ENCODE data around the gene AIG1. TPM values are rescaled to one million over a fixed set of nuclear protein-coding genes. Genes with fewer than 3 reads are reported as not detected.

Gene AIG1
- total RNA-seq, 2 donors from 2014 or later, result 41.3 to 67.0 TPM

DNA sequence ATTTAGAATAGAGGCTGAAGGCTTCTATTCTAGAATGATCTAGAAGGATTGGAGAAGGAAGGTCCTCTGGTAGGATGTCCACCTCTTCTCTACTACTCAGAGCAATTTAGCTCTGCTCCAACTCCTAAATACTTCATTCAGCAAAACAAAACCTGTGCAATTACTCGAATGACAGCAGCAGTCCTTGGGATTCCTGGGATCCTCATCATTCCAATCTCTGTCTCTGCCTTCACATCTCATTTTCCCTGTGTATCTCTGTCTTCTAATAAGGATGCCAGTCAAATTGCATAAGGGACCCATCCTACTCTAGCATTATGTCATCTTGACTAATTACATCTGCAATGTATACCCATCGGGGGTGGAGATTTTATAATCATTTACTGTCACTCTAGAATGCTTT is 5.5 kb upstream of the AIG1 start:
- H3K27me3 ChIP-seq (replicated peaks; ENCODE audit: insufficient read depth), result no peaks in the 10 kb centered on the region
- H3K27ac ChIP-seq, result no peak overlapping the region
- H3K36me3 ChIP-seq, result no peaks in the 10 kb centered on the region
- no peak overlapping the region for H3K4me3 ChIP-seq
- TF ChIP-seq POLR2AphosphoS5 (IDR thresholded peaks at IDR 0.05), result no peak
- WGBS, result 90% methylated on average over 2 of the region's 2 CpGs
- intact Hi-C loops (cut with DNase I), result no loop called here
- DNase-seq (ENCODE audit: low spot score), result no peak
- no peaks in the 10 kb centered on the region for H3K4me1 ChIP-seq (replicated peaks)
- no peaks in the 10 kb centered on the region for H3K9me3 ChIP-seq

DNA sequence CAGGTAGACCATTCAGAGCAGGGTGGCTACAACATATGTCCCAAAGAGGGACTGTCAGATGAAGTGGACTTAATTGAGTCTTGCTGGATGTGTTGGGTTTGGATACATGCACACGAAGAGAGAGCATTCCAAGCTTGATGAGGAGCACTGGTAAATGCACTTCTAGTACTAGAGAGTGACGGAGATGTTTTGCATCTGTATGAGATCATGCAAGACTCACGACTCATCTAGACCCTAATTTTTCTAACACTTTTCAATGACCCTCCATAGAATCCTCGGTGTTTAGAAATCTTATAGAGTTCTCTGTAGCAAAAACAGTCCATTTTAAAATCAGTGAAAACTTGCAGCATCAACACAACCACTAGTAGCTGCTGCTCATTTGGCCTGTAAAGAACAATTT is 4.8 kb upstream of the AIG1 start:
- Histone ChIP-seq H3K27ac (no peak overlapping the region), H3K4me1 (replicated peaks) (no peaks in the 10 kb centered on the region), H3K9me3 (no peaks in the 10 kb centered on the region), H3K27me3 (replicated peaks; ENCODE audit: insufficient read depth) (no peaks in the 10 kb centered on the region), H3K4me3 (no peak overlapping the region), H3K36me3 (no peaks in the 10 kb centered on the region)
- 85% methylated on average over 4 of the region's 4 CpGs for WGBS
- intact Hi-C loops (cut with DNase I), result no loop called here
- no peak for DNase-seq (ENCODE audit: low spot score)
- TF ChIP-seq POLR2AphosphoS5 (IDR thresholded peaks at IDR 0.05) (no peak), POLR2A (IDR thresholded peaks at IDR 0.05) (no peak)
- TF ChIP-seq, protein P1, sequence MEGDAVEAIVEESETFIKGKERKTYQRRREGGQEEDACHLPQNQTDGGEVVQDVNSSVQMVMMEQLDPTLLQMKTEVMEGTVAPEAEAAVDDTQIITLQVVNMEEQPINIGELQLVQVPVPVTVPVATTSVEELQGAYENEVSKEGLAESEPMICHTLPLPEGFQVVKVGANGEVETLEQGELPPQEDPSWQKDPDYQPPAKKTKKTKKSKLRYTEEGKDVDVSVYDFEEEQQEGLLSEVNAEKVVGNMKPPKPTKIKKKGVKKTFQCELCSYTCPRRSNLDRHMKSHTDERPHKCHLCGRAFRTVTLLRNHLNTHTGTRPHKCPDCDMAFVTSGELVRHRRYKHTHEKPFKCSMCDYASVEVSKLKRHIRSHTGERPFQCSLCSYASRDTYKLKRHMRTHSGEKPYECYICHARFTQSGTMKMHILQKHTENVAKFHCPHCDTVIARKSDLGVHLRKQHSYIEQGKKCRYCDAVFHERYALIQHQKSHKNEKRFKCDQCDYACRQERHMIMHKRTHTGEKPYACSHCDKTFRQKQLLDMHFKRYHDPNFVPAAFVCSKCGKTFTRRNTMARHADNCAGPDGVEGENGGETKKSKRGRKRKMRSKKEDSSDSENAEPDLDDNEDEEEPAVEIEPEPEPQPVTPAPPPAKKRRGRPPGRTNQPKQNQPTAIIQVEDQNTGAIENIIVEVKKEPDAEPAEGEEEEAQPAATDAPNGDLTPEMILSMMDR (IDR thresholded peaks at IDR 0.05), result no peak

DNA sequence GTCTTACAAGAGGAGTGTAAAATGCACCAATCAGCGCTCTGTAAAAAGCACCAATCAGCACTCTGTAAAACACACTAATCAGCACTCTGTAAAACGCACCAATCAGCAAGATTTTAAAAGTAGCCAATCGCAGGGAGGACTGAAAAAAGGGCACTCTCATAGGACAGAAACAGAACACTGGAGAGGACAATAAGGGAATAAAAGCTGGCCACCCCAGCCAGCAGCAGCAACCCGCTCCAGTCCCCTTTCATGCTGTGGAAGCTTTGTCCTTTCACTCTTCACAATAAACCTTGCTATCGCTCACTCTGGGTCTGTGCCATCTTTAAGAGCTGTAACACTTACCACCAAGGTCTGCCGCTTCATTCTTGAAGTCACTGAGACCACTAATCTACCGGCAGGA is 1.7 kb upstream of the AIG1 start:
- no peak for TF ChIP-seq POLR2AphosphoS5 (IDR thresholded peaks at IDR 0.05)
- TF ChIP-seq POLR2A (IDR thresholded peaks at IDR 0.05), result no peak
- TF ChIP-seq, protein P1 (IDR thresholded peaks at IDR 0.05), result no peak
- no peaks in the 10 kb centered on the region for H3K36me3 ChIP-seq
- H3K4me1 ChIP-seq (replicated peaks), result no peaks in the 10 kb centered on the region
- 84% methylated on average over 7 of the region's 7 CpGs for WGBS
- intact Hi-C loops (cut with DNase I), result no loop called here
- no peaks in the 10 kb centered on the region for H3K9me3 ChIP-seq
- H3K27ac ChIP-seq, result peak overlapping the region in 1 of 2 donors; percentile 93
- H3K27me3 ChIP-seq (replicated peaks; ENCODE audit: insufficient read depth), result no peaks in the 10 kb centered on the region
- DNase-seq (ENCODE audit: low spot score), result no peak
- no peak overlapping the region for H3K4me3 ChIP-seq

DNA sequence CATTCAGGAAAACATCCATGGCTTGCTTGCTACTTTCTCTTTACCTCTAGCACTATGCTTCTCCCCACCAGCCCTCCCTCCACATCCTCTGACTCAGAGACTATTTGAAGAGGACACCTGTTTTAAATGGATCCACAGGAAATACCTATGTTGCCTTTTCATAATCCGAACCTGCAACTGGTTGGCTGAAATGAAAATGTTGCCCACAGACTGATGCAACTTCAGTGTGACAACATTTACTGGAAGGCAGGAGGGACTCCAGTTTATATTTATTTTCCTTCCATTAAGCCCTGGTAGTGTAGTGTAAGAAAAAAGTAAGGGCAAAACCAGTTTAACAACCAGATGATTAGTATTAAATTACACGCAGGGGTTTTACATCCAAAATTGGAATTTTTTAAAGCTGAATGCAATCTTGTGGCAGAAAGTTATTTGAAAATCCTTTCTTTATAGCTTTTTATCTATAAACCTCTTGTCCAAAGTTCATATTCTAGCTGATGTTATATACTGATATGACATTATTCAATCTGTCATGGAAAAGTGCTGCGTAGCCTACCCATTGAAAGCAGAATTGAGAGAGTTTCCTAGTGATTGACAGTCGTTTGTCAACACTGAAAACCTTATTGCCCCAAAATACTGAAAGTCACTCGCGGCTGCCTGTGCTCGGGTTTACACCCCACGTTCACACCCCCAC is 881 bp upstream of the AIG1 start:
- peak overlapping the region; percentile 93 to 94 for H3K27ac ChIP-seq
- intact Hi-C loops (cut with DNase I), result loop anchor here (5.0 kb wide), 1 partner anchor 113 kb away; the partner anchor contains the start of gene HIVEP2
- H3K9me3 ChIP-seq, result no peaks in the 10 kb centered on the region
- no peaks in the 10 kb centered on the region for H3K27me3 ChIP-seq (replicated peaks; ENCODE audit: insufficient read depth)
- H3K36me3 ChIP-seq, result no peaks in the 10 kb centered on the region
- TF ChIP-seq POLR2A (IDR thresholded peaks at IDR 0.05) (peak; percentile 16), POLR2AphosphoS5 (IDR thresholded peaks at IDR 0.05) (peak; percentile 88)
- TF ChIP-seq, protein P1 (IDR thresholded peaks at IDR 0.05), result no peak
- H3K4me1 ChIP-seq (replicated peaks), result no peaks in the 10 kb centered on the region
- H3K4me3 ChIP-seq, result peak overlapping the region; percentile 87 to 89
- DNase-seq (ENCODE audit: low spot score), result peak; percentile 63
- WGBS, result 3% methylated on average over 8 of the region's 8 CpGs

DNA sequence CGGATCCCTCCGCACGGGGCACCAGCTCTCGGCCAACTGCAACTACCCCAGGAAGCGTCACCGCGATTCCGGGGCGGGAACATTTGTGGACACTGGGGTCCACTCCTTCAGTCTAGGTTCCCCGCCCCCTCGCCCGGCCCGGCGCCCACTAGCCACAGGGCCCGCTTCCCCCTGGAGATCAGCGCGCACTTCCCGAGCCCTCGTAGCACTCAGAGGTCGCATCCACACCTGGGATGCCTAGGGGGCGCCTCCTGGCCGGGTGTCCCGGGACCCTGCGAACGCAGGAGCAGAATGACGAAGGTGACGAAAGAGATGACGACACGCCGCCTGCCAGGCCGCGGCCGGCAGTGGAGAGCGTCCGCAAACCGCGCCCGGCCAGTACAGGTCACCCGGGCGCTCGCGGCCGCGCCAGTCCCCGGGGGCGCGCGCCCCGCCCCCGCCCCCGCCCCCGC is 309 bp upstream of the AIG1 start:
- TF ChIP-seq, protein P1 (IDR thresholded peaks at IDR 0.05), result peak in 2 of 4 experiments; percentile 19 to 20
- peak; percentile 66 for TF ChIP-seq POLR2A (IDR thresholded peaks at IDR 0.05)
- peak; percentile 5 for TF ChIP-seq POLR2AphosphoS5 (IDR thresholded peaks at IDR 0.05)
- peak overlapping the region; percentile 93 to 94 for H3K27ac ChIP-seq
- H3K27me3 ChIP-seq (replicated peaks; ENCODE audit: insufficient read depth), result no peaks in the 10 kb centered on the region
- no peaks in the 10 kb centered on the region for H3K36me3 ChIP-seq
- 0% methylated on average over 28 of the region's 52 CpGs for WGBS
- no peaks in the 10 kb centered on the region for H3K9me3 ChIP-seq
- intact Hi-C loops (cut with DNase I), result loop anchor here (5.0 kb wide), 1 partner anchor 113 kb away; the partner anchor contains the start of gene HIVEP2
- peak; percentile 71 for DNase-seq (ENCODE audit: low spot score)
- peak overlapping the region; percentile 87 to 89 for H3K4me3 ChIP-seq
- H3K4me1 ChIP-seq (replicated peaks), result no peaks in the 10 kb centered on the region
